ES-I3 (cell line): ENCODE data around the gene TEX9.
"Not testable (repeated sequence)": the region's sequence is repeated elsewhere in the genome, so short reads cannot be mapped to it uniquely, and the experiment has no call there.

ENCODE experiments used
- H3K36me3 ChIP-seq: 2 replicates; pipeline ENCODE4 v1.6.1; 2013; ENCODE audit warnings: mild to moderate bottlenecking, low read length, control low read depth, moderate library complexity; ENCODE audit not compliant: insufficient read depth
- H3K4me1 ChIP-seq: 2 replicates; pipeline ENCODE4 v1.6.1; 2013; ENCODE audit warnings: mild to moderate bottlenecking, control low read depth, low read length; ENCODE audit not compliant: insufficient read depth
- H3K9ac ChIP-seq: 2 replicates; pipeline ENCODE4 v1.6.1; 2013; ENCODE audit warnings: low read depth, mild to moderate bottlenecking, low read length, moderate library complexity
- H3K9me3 ChIP-seq: 2 replicates; pipeline ENCODE4 v1.6.1; 2013; ENCODE audit warnings: mild to moderate bottlenecking, low read length, moderate library complexity; ENCODE audit not compliant: control insufficient read depth, insufficient read depth

The TEX9 gene

DNA sequence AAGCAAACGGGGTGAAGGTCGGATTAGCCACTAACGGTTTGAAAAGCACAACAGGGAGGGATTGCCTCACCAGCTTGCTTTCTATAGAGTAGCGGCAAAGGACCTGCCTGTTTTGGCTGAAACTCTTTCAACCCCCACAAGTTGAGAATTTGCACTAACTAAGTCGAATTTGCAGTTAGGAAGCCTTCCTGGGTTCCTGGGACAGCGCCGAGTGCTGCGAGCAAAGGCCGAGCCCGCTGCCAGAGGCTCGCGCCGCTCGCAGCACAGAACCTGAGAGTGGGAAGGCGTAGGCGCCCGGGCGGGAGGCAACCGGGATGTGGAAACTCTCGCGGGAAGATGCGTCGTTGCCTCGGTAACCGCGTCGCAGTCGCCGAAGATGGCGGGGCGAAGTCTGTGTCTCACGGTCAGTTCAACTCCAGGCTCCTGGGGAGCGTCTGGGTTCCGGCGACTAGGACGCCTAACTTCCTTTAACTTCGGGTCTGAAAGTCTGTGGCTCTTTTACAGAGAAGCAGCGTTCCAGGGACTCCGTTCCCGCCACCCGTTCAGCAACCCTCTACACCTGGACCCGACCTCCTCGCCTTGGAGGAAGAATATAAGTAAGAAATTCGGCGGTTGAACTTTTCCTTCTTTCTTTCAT, at the start of gene TEX9:
TEX9 (plus strand) TSS at position 352 of the 637 bp plus-strand sequence; CDS start at position 377, 25 bp downstream.
- Histone ChIP-seq H3K9ac (peak within 1 kb of the TSS; percentile 95), H3K36me3 (no peaks in the 10 kb centered on the region), H3K9me3 (no peaks in the 10 kb centered on the region; the same call in 1 of the 2 replicates)

DNA sequence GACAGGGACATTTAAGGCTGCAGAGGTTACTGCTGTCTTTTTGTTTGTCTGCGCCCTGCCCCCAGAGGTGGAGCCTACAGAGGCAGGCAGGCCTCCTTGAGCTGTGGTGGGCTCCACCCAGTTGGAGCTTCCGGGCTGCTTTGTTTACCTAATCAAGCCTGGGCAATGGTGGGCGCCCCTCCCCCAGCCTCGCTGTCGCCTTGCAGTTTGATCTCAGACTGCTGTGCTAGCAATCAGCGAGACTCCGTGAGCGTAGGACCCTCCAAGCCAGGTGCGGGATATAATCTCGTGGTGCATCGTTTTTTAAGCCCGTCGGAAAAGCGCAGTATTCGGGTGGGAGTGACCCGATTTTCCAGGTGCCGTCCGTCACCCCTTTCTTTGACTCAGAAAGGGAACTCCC, 48.7 kb upstream of the TEX9 start:
- H3K36me3 ChIP-seq, H3K4me1 ChIP-seq, H3K9ac ChIP-seq, H3K9me3 ChIP-seq: not testable (repeated sequence)

More for the DNA sequence above, at the start of gene TEX9:
- H3K4me1 ChIP-seq, result 0 out of 2 replicates have a peak, but pooled peaks cover 6% of the 10 kb centered on the region

DNA sequence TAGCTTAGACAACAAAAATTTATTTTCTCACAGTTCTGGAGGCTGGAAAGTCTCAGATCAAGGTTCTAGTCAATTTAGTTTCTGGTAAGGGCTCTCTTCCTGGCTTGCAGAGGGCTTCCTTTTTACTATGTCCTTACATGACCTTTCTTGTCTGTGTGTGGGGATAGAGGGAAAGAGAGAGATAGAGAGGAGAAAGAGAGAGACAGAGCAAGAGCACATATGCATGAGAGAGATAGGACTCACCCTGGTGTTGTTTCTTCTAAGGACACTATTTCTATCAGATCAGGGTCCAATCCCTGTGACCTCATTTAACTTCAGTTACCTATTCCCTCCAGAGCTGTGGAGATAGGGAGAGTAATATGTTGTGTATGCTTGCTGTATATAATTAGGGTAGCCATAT, 44.9 kb upstream of the TEX9 start:
- no peaks in the 10 kb centered on the region for H3K36me3 ChIP-seq

DNA sequence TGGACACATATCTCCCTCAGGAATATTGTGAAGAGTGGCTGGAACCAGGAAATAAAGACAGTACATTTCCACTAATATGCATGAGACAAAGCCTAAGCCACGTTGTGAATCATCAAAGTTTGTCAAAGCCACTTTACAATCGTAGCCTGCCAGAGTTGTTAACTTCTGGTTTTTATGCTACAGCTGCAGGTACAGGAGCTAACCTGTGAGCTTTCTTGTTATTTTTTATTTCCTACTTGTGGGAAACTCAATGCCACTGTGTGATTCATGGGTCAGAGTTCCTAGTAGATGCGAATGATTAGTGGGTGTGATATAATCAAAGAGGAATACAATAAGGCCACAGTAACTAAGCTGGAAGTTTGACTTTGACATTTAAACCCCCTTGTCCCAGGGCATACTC, 44.4 kb upstream of the TEX9 start:
- Histone ChIP-seq H3K9ac (no peak overlapping the region), H3K4me1 (no peaks in the 10 kb centered on the region), H3K36me3 (no peaks in the 10 kb centered on the region), H3K9me3 (0 out of 2 replicates have a peak, but pooled peaks cover 5% of the 10 kb centered on the region)

More for the DNA sequence above, 44.9 kb upstream of the TEX9 start:
- Histone ChIP-seq H3K4me1 (no peaks in the 10 kb centered on the region), H3K9ac (no peak overlapping the region), H3K9me3 (0 out of 2 replicates have a peak, but pooled peaks cover 5% of the 10 kb centered on the region)

DNA sequence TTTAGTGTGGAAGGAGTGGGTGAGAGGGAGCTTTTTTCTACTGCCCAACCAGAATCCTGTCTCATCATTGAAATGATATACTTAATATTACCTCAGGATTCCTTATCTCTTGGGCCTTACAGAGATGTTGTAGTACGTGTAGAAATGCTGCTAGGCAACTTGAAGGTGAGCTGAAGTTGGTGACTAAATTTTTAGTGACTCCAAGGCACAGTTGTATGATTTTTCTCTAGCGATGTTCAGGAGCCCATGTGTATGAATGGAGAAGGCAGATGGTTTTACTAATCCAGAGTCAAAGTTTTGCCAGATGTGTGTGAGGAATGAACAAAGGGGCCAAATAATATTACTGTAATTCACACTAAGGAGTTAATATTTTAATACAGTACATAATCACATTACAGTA, 42.8 kb upstream of the TEX9 start:
- H3K36me3 ChIP-seq, result no peaks in the 10 kb centered on the region
- no peak overlapping the region for H3K9ac ChIP-seq
- H3K9me3 ChIP-seq, result 0 out of 2 replicates have a peak, but pooled peaks cover 5% of the 10 kb centered on the region
- H3K4me1 ChIP-seq, result no peaks in the 10 kb centered on the region

DNA sequence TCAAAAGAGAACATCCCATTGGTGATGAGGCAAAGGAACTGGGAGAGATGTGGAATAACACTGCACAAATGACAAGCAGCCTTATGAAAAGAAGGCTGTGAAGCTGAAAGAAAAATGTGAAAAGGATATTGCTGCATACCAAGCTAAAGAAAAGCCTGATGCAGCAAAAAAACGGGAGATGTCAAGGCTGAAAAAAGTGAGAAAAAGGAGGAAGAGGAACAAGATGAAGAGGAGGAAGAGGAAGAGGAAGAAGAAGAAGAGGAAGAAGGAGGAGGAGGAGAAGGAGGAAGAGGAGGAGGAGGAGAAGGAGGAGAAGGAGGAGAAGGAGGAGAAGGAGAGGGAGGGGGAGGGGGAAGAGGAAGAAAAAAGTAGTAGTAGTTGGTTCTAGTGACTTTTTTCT, 41.8 kb upstream of the TEX9 start:
- H3K4me1 ChIP-seq, result no peaks in the 10 kb centered on the region
- no peaks in the 10 kb centered on the region for H3K36me3 ChIP-seq
- no peak overlapping the region for H3K9ac ChIP-seq
- 0 out of 2 replicates have a peak, but pooled peaks cover 5% of the 10 kb centered on the region for H3K9me3 ChIP-seq

DNA sequence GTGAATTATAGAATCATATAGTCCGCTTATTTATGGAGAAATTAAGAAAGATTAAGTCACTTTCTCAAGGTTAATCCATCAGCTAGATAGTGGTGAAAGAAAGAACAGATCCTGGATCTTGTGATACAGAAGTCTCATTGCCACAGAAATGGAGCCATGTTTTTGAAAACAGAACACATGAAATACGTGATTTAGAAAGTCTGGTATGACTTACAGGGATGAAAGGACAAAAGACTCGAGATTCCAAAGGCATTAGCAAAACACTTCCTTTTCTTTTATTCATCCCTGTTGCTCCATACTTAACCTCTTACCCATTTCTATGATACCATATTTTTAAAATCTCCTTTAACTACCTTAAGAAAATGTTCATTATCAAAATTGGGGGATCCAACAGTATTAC, 40.0 kb upstream of the TEX9 start:
- no peaks in the 10 kb centered on the region for H3K9me3 ChIP-seq
- no peaks in the 10 kb centered on the region for H3K36me3 ChIP-seq
- no peak overlapping the region for H3K9ac ChIP-seq
- no peaks in the 10 kb centered on the region for H3K4me1 ChIP-seq

DNA sequence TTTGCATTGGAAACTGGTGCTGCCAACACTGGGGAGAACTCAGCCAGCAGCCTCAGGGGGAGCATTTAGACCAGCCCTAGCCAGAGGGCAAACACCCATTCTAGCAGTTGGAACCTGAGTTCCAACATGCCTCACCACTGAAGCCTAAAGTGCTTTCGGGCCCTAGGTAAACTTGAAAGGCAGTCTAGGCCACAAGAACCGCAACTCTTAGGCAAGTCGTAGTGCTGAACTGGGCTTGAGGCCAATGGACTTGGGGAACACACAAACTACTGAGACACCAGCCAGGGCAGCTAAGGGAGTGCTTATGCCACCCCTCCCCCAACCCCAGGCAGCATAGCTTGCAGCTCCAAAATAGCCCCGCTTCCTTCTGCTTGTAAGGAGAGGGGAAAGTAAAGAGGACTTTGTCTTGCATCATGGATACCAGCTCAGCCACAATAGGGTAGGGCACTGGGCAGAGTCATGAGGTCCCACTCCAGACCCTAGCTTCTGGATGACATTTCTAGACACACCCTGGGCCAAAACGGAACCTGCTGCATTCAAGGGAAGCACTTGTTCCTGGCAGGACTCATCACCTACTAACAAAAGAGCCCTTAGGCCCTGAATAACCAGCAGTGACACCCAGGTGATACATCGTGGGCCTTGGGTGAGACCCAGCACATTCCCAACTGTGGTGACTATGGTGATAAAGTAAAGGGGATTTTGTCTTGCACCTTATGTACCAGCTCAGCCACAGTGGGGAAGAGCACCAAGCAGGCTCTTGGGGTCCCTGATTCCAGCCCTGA, 37.3 kb upstream of the TEX9 start:
- Histone ChIP-seq H3K36me3 (no peaks in the 10 kb centered on the region), H3K4me1 (no peaks in the 10 kb centered on the region), H3K9ac (no peak overlapping the region), H3K9me3 (no peaks in the 10 kb centered on the region)

DNA sequence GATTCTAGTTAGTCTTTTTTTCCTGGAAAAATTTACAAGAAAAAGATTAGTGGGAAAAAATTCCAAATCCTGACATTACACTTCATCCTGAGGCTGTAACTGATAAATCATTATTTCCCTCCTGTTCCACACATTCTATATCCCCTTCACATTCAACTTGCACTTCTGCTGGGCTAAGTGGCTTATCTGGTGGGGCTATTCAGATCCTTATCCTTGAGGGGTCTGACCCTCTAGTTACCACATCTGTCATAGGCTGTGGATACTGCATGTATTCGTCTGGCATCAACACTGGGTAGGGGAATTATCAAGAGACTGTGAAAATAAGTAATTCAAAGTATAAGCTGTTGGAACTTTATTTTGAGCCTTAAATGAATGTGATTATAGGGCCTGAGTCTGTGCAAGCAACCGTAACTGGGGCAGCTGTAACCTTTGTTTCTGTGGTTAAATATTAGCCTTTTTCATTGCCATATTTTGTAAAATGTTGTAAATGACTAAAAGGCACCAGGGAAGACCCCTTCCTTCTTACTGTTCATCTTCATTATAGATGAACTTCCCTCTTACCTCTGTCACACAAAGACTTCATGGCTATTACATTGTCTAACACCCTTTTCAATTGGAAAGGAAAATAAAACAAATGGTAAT, 28.0 kb upstream of the TEX9 start:
- Histone ChIP-seq H3K9ac (no peak overlapping the region), H3K36me3 (no peaks in the 10 kb centered on the region)

DNA sequence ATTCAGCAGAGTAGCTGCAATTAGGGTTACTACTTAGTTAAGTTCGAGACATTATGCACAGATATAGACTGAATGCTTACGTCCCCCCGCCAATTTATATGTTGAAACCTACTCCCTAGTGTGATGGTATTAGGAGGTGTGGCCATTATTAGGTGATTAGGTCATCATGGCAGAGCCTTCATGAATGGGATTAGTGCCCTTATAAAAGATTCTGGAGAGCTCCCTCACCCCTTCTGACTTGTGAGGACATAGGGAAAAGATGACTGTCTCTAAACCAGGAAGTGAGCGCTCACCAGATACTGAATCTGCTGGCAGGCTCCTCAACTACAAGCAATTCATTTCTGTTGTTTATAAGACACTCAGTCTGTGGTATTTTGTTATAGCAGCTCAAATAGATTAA, 25.6 kb upstream of the TEX9 start:
- Histone ChIP-seq H3K4me1 (peaks cover 10% of the 10 kb centered on the region; the same call in 1 of the 2 replicates), H3K36me3 (no peaks in the 10 kb centered on the region), H3K9ac (no peak overlapping the region), H3K9me3 (no peaks in the 10 kb centered on the region)

More for the DNA sequence above, 28.0 kb upstream of the TEX9 start:
- Histone ChIP-seq H3K4me1 (peaks cover 5% of the 10 kb centered on the region; the same call in 1 of the 2 replicates), H3K9me3 (no peaks in the 10 kb centered on the region)

DNA sequence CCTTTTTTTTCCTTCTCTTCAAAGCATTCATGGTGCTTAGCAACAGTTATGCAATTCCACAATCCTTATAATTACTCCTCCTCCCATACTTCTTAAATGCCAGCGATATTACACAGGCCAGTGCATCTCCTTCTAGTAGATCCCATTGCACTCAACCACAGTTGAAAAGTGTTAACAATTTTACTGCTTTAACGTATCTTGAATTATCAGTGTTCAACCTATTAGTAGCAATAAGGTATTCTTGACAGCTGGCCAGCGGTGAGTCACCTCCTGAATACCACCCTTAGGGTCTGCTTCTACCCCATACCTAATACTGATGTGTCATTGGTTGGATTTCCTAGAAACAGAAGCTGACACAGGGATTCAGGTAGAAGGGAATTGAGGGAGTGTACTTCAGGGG, 24.0 kb upstream of the TEX9 start:
- Histone ChIP-seq H3K4me1 (peaks cover 10% of the 10 kb centered on the region; the same call in 1 of the 2 replicates), H3K9me3 (no peaks in the 10 kb centered on the region), H3K36me3 (no peaks in the 10 kb centered on the region), H3K9ac (no peak overlapping the region)

DNA sequence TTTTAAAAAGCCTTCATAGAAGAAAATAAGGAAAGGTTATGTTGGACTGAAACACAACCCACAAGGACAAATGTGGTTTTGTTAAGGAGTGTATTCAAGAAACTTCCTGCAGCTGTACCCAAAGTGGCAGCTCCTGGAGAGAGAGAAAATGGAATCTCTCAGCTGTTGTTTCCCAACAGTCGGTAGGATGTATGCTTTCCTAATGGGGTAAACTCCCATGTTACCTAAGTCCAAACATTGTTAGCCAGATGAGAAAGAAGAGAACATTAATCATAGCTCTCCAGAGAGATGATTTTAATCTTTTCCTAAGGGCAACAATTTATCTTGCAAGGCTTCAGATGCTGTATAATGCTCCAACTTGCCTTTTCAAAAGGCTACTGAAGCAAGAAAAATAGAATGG, 22.6 kb upstream of the TEX9 start:
- no peaks in the 10 kb centered on the region for H3K9me3 ChIP-seq
- no peak overlapping the region for H3K9ac ChIP-seq
- H3K4me1 ChIP-seq, result peaks cover 10% of the 10 kb centered on the region; the same call in 1 of the 2 replicates
- H3K36me3 ChIP-seq, result no peaks in the 10 kb centered on the region

DNA sequence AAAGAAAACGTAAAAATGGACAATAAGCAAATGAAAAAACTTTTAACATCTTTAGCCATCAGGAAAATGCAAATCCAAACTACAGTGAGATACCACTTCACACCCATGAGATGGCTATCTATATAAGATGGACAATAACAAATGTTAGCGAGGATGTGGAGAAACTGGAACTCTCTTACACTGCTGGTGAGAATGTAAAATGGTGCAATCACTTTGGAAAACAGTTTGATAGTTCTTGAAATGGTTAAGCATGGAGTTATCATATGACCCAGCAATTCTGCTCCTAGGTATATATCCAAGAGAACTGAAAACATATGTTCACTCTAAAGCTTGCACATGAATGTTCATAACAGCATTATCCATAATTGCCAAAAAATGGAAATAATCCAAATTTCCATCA, 21.3 kb upstream of the TEX9 start:
- Histone ChIP-seq H3K4me1 (peaks cover 10% of the 10 kb centered on the region; the same call in 1 of the 2 replicates), H3K36me3 (no peaks in the 10 kb centered on the region), H3K9me3 (no peaks in the 10 kb centered on the region)

DNA sequence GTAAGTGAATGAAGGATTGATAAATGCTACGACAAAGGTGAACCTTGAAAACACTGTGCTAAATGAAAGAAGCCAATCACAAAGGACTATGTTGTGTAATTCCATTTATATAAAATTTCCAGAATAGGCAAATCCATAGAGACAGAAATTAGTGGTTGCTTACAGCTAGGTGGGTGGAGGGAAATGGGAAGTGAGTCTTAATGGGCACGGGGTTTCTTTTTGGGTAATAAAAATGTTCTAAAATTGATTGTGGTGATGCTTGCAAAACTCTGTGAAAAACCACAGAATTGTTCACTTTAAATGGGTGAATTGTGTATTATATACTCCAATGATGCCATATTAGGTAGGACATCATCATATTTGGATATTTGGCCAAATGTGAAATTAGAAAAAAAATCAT, 20.9 kb upstream of the TEX9 start:
- Histone ChIP-seq H3K4me1 (peaks cover 10% of the 10 kb centered on the region; the same call in 1 of the 2 replicates), H3K9me3 (no peaks in the 10 kb centered on the region)

More for the DNA sequence above, 21.3 kb upstream of the TEX9 start:
- H3K9ac ChIP-seq, result no peak overlapping the region

More for the DNA sequence above, 20.9 kb upstream of the TEX9 start:
- no peak overlapping the region for H3K9ac ChIP-seq
- H3K36me3 ChIP-seq, result no peaks in the 10 kb centered on the region
